Mesenchymal stem cell (in vitro differentiated cells and primary cell): ENCODE measurements around the gene PTER. TPM values are rescaled to one million over a fixed set of nuclear protein-coding genes. Genes with fewer than 3 reads are reported as not detected.

Experiments
- DNase-seq: peaks from one replicate; pipeline ENCODE4 v3.0.0-alpha.2; 2013
- H2AFZ ChIP-seq: one replicate; pipeline ENCODE4 v1.6.1; 2013; ENCODE audit warnings: low read depth, mild to moderate bottlenecking, control low read depth, inconsistent platforms, low read length, moderate library complexity
- H2AK5ac ChIP-seq: 2 replicates; pipeline ENCODE4 v1.6.1; 2013; ENCODE audit warnings: low read length, moderate library complexity, mild to moderate bottlenecking, inconsistent platforms; ENCODE audit not compliant: severe bottlenecking
- H2BK120ac ChIP-seq: one replicate; pipeline ENCODE4 v1.6.1; 2013; ENCODE audit warnings: low read depth, mild to moderate bottlenecking, inconsistent platforms, low read length, moderate library complexity
- H2BK12ac ChIP-seq, 2 experiments: one replicate each; pipeline ENCODE4 v1.6.1; 2013; ENCODE audit warnings: inconsistent platforms in 2 of 2, low read length in 2 of 2, mild to moderate bottlenecking in 2 of 2, moderate library complexity in 2 of 2, control low read depth in 1 of 2
- H2BK15ac ChIP-seq: one replicate; pipeline ENCODE4 v1.6.1; 2013; ENCODE audit warnings: mild to moderate bottlenecking, low read depth, inconsistent platforms; ENCODE audit not compliant: poor library complexity, severe bottlenecking
- H2BK5ac ChIP-seq: 2 replicates; pipeline ENCODE4 v1.6.1; 2013; ENCODE audit warnings: low read depth, mild to moderate bottlenecking, low read length, control low read depth, inconsistent platforms; ENCODE audit not compliant: poor library complexity, severe bottlenecking
- H3K14ac ChIP-seq, 2 experiments: one replicate each; pipeline ENCODE4 v1.6.1; 2013; ENCODE audit warnings: inconsistent platforms in 2 of 2, low read length in 2 of 2, control low read depth in 1 of 2, mild to moderate bottlenecking in 1 of 2, moderate library complexity in 1 of 2
- H3K18ac ChIP-seq, 2 experiments: one replicate each; pipeline ENCODE4 v1.6.1; 2013; ENCODE audit warnings: inconsistent platforms in 2 of 2, low read length in 2 of 2, control low read depth in 1 of 2, low read depth in 1 of 2, mild to moderate bottlenecking in 1 of 2
- H3K23ac ChIP-seq, 2 experiments: one replicate each; pipeline ENCODE4 v1.6.1; 2013; ENCODE audit warnings: inconsistent platforms in 2 of 2, low read length in 2 of 2, mild to moderate bottlenecking in 2 of 2, moderate library complexity in 2 of 2, control low read depth in 1 of 2
- H3K27ac ChIP-seq: 2 replicates; pipeline ENCODE4 v1.5.1; 2013; ENCODE audit warnings: mild to moderate bottlenecking, moderate library complexity, low read length, control low read depth, inconsistent platforms; ENCODE audit not compliant: poor library complexity, severe bottlenecking
- H3K27me3 ChIP-seq, 2 experiments: 2 replicates each; pipeline versions ENCODE4 v1.6.1 to v1.7.0; 2013; ENCODE audit warnings: low read length in 2 of 2, mild to moderate bottlenecking in 2 of 2, moderate library complexity in 2 of 2, control low read depth in 1 of 2, inconsistent platforms in 1 of 2; ENCODE audit not compliant: control insufficient read depth in 1 of 2, insufficient read depth in 1 of 2
- H3K36me3 ChIP-seq, 2 experiments: 2 replicates each; pipeline versions ENCODE4 v1.6.1 to v1.7.0; 2013; ENCODE audit warnings: low read length in 2 of 2, control low read depth in 1 of 2, inconsistent platforms in 1 of 2, low read depth in 1 of 2, mild to moderate bottlenecking in 1 of 2; ENCODE audit not compliant: insufficient read depth in 2 of 2, control insufficient read depth in 1 of 2
- H3K4ac ChIP-seq, 2 experiments: one replicate each; pipeline ENCODE4 v1.6.1; 2013; ENCODE audit warnings: inconsistent platforms in 2 of 2, low read length in 2 of 2, mild to moderate bottlenecking in 2 of 2, moderate library complexity in 2 of 2, control low read depth in 1 of 2, low read depth in 1 of 2
- H3K4me1 ChIP-seq: 2 replicates; pipeline ENCODE4 v1.6.1; 2013; ENCODE audit warnings: low read depth, low read length, control low read depth; ENCODE audit not compliant: control insufficient read depth, insufficient read depth
- H3K4me2 ChIP-seq: 2 replicates; pipeline ENCODE4 v1.6.1; 2013; ENCODE audit warnings: low read length, mild to moderate bottlenecking, inconsistent platforms; ENCODE audit not compliant: poor library complexity, severe bottlenecking
- H3K4me3 ChIP-seq, 2 experiments: 2 replicates each; pipeline versions ENCODE4 v1.5.1 to v1.7.0; 2013; ENCODE audit warnings: low read length in 2 of 2, mild to moderate bottlenecking in 2 of 2, control low read depth in 1 of 2, low read depth in 1 of 2; ENCODE audit not compliant: insufficient read depth in 1 of 2
- H3K79me1 ChIP-seq: replicated peaks from 2 replicates; pipeline ENCODE4 v1.6.1; 2013; ENCODE audit warnings: mild to moderate bottlenecking, control low read depth, low read length, inconsistent platforms; ENCODE audit not compliant: poor library complexity, severe bottlenecking
- H3K9ac ChIP-seq: 2 replicates; pipeline ENCODE4 v1.7.0; 2013; ENCODE audit warnings: mild to moderate bottlenecking, low read length, moderate library complexity
- H3K9me3 ChIP-seq: 2 replicates; pipeline ENCODE4 v1.7.0; 2013; ENCODE audit warnings: mild to moderate bottlenecking, low read length; ENCODE audit not compliant: control insufficient read depth
- H4K8ac ChIP-seq: one replicate; pipeline ENCODE4 v1.6.1; 2013; ENCODE audit warnings: inconsistent platforms, mild to moderate bottlenecking, low read length, moderate library complexity
- H4K91ac ChIP-seq: one replicate; pipeline ENCODE4 v1.6.1; 2013; ENCODE audit warnings: mild to moderate bottlenecking, low read length, inconsistent platforms
- WGBS: methylation state at CpG from one replicate; pipeline ENCODE4 v1.1.7; 2013; ENCODE audit warnings: mixed read lengths; 5-methylcytosine and 5-hydroxymethylcytosine counted together
- polyA plus RNA-seq, 2 experiments: library from polyadenylated mRNA; stranded (reverse); fragments of 200-250 nt; gene quantifications; one replicate each; pipeline ENCODE4 v1.2.3, GENCODE V29; 2013

PTER gene, protein sequence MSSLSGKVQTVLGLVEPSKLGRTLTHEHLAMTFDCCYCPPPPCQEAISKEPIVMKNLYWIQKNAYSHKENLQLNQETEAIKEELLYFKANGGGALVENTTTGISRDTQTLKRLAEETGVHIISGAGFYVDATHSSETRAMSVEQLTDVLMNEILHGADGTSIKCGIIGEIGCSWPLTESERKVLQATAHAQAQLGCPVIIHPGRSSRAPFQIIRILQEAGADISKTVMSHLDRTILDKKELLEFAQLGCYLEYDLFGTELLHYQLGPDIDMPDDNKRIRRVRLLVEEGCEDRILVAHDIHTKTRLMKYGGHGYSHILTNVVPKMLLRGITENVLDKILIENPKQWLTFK
- 7.2 TPM for polyA plus RNA-seq (2013, experiment 1 of 2)
- 7.6 TPM for polyA plus RNA-seq (2013, experiment 2 of 2)

DNA sequence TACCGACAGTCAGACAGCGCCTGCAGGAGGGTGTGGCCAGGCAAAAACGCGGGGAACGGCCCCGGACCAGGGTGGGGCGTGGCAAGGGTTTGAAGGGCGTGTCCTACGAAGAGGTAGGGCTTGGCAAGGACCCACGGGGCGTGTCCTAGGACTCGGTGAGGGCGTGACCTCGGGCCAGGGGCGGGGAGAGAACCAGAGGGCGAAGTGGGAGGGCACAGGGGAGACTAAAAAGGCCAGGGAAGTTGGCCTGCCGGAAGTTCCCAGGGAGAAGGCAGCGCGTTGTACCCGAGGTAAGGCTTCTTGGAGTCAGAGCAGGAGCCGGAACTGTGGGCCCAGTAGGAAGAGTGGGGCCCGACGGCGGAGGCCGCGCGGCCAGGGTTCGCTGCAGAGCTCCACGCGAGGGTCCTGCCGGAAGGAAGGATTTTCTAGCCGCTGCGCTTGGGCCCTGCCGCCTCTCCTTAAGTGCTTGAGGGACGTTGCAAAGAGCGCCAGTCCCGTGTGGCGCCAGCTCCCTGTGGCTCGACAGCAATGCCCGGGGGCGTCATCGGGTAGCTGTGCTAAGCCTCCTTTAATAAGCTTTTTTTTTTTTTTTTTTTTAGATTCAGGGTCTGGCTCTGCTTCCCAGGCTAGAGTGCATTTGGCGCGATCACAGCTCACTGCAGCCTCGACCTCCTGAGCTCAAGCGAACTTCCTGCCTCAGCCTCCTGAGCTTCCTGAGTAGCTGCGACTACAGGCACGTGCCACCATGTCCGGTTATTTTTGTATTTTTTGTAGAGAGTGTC is at the start of gene PTER:
PTER (plus strand) TSS at position 253 of the 782 bp plus-strand sequence. CDS start 47,375 bp downstream, outside the sequence.
- Histone ChIP-seq H2AK5ac (no peak within 1 kb of the TSS), H3K9ac (peak within 1 kb of the TSS; percentile 89), H3K27ac (no peak within 1 kb of the TSS), H3K9me3 (no peaks in the 10 kb centered on the region), H2BK15ac (peak within 1 kb of the TSS; percentile 97), H3K18ac (peak within 1 kb of the TSS; percentile 29 to 89), H3K23ac (no peak within 1 kb of the TSS), H4K91ac (no peak within 1 kb of the TSS), H2BK12ac (no peak within 1 kb of the TSS), H2BK5ac (no peak within 1 kb of the TSS), H3K4me3 (peak within 1 kb of the TSS; percentile 55 to 87), H2BK120ac (peak within 1 kb of the TSS; percentile 85), H2AFZ (peak within 1 kb of the TSS; percentile 11), H3K79me1 (no peaks in the 10 kb centered on the region), H4K8ac (peak within 1 kb of the TSS; percentile 89), H3K14ac (no peak within 1 kb of the TSS), H3K36me3 (no peaks in the 10 kb centered on the region), H3K27me3 (no peaks in the 10 kb centered on the region), H3K4ac (peak within 1 kb of the TSS in 1 of 2 experiments; percentile 29), H3K4me1 (peaks cover 1% of the 10 kb centered on the region), H3K4me2 (peak within 1 kb of the TSS; percentile 58)
- peak; percentile 89 for DNase-seq
- WGBS, result 7% methylated on average over 49 of the region's 49 CpGs

DNA sequence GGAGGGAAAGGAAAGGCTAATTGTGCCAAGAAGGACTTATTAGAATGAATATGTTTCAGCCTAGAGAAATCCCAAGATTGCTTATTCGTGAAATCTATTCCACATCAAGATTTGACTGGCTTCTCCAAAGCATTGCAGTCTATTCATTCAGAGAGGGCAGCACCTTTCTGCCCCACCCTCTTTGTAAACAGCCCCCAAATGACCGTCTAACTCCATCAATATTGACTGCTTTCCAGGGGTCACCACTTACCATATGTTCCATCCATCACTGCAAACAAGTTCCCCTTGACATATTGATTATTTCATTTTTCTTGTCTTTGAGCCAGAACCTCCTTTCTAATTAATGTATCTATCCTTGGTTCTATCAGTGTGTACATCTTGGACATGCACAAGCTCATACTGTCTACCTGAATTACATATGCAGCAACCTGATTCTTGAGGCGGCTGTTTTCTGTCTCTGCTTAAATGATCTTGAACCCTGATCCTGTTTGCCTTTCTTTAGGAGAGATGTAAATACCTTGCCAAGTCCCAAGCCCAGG is 44.2 kb upstream of the PTER start:
- H3K27ac ChIP-seq, result no peak overlapping the region
- 84% methylated on average over 3 of the region's 3 CpGs for WGBS

DNA sequence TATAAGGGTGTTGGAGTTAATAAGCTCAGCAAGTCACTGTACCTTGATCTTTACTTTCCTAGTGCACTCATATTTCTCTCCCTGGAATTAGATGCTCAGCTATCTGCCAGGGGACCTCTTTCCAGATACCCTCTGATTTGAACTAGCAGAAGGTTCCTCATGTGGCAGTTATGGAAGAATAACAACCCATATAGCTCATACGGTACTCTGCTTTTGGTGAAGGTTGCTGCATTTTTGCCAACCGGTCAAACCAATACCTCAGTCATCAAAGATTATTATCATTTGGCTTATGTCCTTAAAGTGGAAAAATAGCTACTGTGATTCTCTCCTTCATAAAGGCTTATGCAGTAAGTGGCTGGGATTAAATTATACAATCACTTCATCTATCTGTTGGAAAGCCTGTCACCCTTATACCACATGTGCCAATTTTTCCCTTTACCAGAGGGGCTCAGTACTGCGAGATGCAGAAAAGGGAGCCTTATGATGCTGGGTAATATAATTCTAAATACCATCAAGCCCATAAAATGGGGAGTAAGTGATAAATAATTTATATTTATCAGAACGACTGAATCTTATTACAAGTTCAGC is 43.4 kb upstream of the PTER start:
- Histone ChIP-seq H3K14ac (no peak overlapping the region), H4K91ac (no peak overlapping the region), H3K4me1 (no peaks in the 10 kb centered on the region), H2BK12ac (no peak overlapping the region), H3K23ac (no peak overlapping the region), H3K36me3 (no peaks in the 10 kb centered on the region), H2BK120ac (no peak overlapping the region), H4K8ac (no peak overlapping the region), H3K27ac (no peak overlapping the region), H3K27me3 (no peaks in the 10 kb centered on the region), H3K9ac (no peak overlapping the region), H2BK15ac (no peak overlapping the region), H2AK5ac (no peak overlapping the region), H3K4ac (no peak overlapping the region), H2BK5ac (no peak overlapping the region), H3K18ac (no peak overlapping the region), H2AFZ (no peak overlapping the region), H3K9me3 (no peaks in the 10 kb centered on the region), H3K4me3 (no peak overlapping the region), H3K79me1 (no peaks in the 10 kb centered on the region), H3K4me2 (no peak overlapping the region)
- no peak for DNase-seq
- 71% methylated on average over 1 of the region's 4 CpGs for WGBS

More for the DNA sequence above, 44.2 kb upstream of the PTER start:
- H3K18ac ChIP-seq, result no peak overlapping the region
- no peaks in the 10 kb centered on the region for H3K79me1 ChIP-seq
- DNase-seq, result no peak
- no peaks in the 10 kb centered on the region for H3K9me3 ChIP-seq
- H3K36me3 ChIP-seq, result no peaks in the 10 kb centered on the region
- no peak overlapping the region for H4K91ac ChIP-seq
- H3K4me2 ChIP-seq, result no peak overlapping the region
- no peak overlapping the region for H2AK5ac ChIP-seq
- no peak overlapping the region for H2BK120ac ChIP-seq
- no peaks in the 10 kb centered on the region for H3K27me3 ChIP-seq
- H3K4me1 ChIP-seq, result no peaks in the 10 kb centered on the region
- H3K9ac ChIP-seq, result no peak overlapping the region
- H3K4me3 ChIP-seq, result no peak overlapping the region
- H2AFZ ChIP-seq, result no peak overlapping the region
- no peak overlapping the region for H3K4ac ChIP-seq
- no peak overlapping the region for H3K23ac ChIP-seq
- no peak overlapping the region for H3K14ac ChIP-seq
- H2BK15ac ChIP-seq, result no peak overlapping the region
- no peak overlapping the region for H2BK5ac ChIP-seq
- no peak overlapping the region for H4K8ac ChIP-seq
- H2BK12ac ChIP-seq, result no peak overlapping the region

DNA sequence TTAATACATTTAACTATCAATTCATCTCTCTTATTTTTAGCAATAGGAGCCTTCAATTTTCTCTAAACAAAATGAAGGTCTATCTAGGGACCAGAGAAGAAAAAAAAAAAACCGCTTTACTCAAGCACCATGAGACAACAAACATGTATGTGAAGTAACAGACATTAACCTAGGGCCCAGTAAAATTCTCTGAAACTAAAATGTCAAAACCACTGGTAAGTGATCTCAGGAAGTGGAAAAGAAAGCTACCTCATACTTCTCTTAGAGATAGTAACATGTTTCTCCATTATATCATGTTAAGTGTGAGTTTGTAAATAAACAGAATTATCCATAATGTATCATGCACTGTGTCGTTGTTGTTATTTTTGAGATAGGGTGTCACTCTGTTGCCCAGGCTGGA is 35.4 kb upstream of the PTER start:
- Histone ChIP-seq H3K9me3 (no peaks in the 10 kb centered on the region), H3K4me1 (no peaks in the 10 kb centered on the region), H3K18ac (no peak overlapping the region), H3K9ac (no peak overlapping the region), H3K79me1 (no peaks in the 10 kb centered on the region), H3K36me3 (no peaks in the 10 kb centered on the region), H3K4me3 (no peak overlapping the region), H2BK5ac (no peak overlapping the region), H2AFZ (no peak overlapping the region), H3K4ac (no peak overlapping the region), H3K14ac (no peak overlapping the region), H3K23ac (no peak overlapping the region), H2BK120ac (no peak overlapping the region), H2BK15ac (no peak overlapping the region), H3K4me2 (no peak overlapping the region), H3K27ac (no peak overlapping the region), H4K8ac (no peak overlapping the region), H3K27me3 (no peaks in the 10 kb centered on the region), H2AK5ac (no peak overlapping the region), H4K91ac (no peak overlapping the region), H2BK12ac (no peak overlapping the region)
- no peak for DNase-seq
- 100% methylated on average over 1 of the region's 2 CpGs for WGBS
